NT2/D1 (cell line): Measurements from ENCODE around the gene CDKN3.
"Not testable (repeated sequence)": the region's sequence is repeated elsewhere in the genome, so short reads cannot be mapped to it uniquely, and the experiment has no call there.

Source experiments
- SUZ12 ChIP-seq: IDR thresholded peaks from 2 replicates; pipeline ENCODE4 v1.6.1; 2011; ENCODE audit not compliant: insufficient read length, insufficient read depth; ENCODE audit errors: extremely low read depth
- YY1 ChIP-seq: IDR thresholded peaks from 2 replicates; pipeline ENCODE4 v1.6.1; 2011; ENCODE audit not compliant: insufficient read length, insufficient read depth
- ZNF274 ChIP-seq: IDR thresholded peaks from 2 replicates; pipeline ENCODE4 v1.6.1; 2011; ENCODE audit warnings: mild to moderate bottlenecking, low read depth, low read length

DNA sequence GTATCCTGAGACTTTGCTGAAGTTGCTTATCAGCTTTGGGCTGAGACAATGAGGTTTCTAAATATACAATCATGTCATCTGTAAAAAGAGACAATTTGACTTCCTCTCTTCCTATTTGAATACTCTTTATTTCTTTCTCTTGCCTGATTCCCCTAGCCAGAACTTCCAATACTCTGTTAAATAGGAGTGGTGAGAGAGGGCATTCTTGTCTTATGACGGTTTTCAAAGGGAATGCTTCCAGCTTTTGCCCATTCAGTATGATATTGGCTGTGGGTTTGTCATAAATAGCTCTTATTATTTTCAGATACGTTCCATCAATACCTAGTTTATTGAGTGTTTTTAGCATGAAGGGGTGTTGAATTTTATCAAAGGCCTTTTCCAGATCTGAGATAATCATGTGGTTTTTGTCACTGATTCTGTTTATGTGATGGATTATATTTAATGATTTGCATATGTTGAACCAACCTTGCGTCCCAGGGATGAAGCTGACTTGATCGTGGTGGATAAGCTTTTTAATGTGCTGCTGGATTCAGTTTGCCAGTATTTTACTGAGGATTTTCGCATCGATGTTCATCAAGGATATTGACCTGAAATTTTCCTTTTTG lies 6.7 kb downstream of the CDKN3 start:
- not testable (repeated sequence) for TF ChIP-seq ZNF274, YY1, SUZ12
